H9 (cell line): ENCODE results near the gene PLPP1. TPM values are rescaled to one million over a fixed set of nuclear protein-coding genes. Genes with fewer than 3 reads are reported as not detected.

Source experiments
- DNase-seq: peaks from one replicate; pipeline ENCODE4 v3.0.0-alpha.2; 2017
- H2AFZ ChIP-seq: one replicate; pipeline ENCODE4 v1.6.1; 2013; ENCODE audit warnings: mild to moderate bottlenecking, low read length, control low read depth, moderate library complexity
- H2AK5ac ChIP-seq: 2 replicates; pipeline ENCODE4 v1.6.1; 2013; ENCODE audit warnings: low read length, control low read depth, mixed read lengths; ENCODE audit not compliant: insufficient read length
- H2BK120ac ChIP-seq: one replicate; pipeline ENCODE4 v1.6.1; 2013; ENCODE audit warnings: low read depth, mild to moderate bottlenecking, low read length, control low read depth, inconsistent platforms; ENCODE audit not compliant: poor library complexity, severe bottlenecking
- H2BK12ac ChIP-seq: 2 replicates; pipeline ENCODE4 v1.6.1; 2013; ENCODE audit warnings: low read length, control low read depth, mixed read lengths, low read depth; ENCODE audit not compliant: insufficient read length
- H2BK15ac ChIP-seq: 2 replicates; pipeline ENCODE4 v1.6.1; 2013; ENCODE audit warnings: low read depth, low read length, control low read depth
- H2BK20ac ChIP-seq: one replicate; pipeline ENCODE4 v1.6.1; 2013; ENCODE audit warnings: low read depth, mild to moderate bottlenecking, low read length, control low read depth, inconsistent platforms; ENCODE audit not compliant: poor library complexity, severe bottlenecking
- H2BK5ac ChIP-seq: 2 replicates; pipeline ENCODE4 v1.6.1; 2013; ENCODE audit warnings: low read length, control low read depth, mixed read lengths; ENCODE audit not compliant: insufficient read length
- H3K14ac ChIP-seq: 2 replicates; pipeline ENCODE4 v1.6.1; 2013; ENCODE audit warnings: low read length, control low read depth; ENCODE audit not compliant: insufficient read depth
- H3K18ac ChIP-seq: 2 replicates; pipeline ENCODE4 v1.6.1; 2013; ENCODE audit warnings: low read depth, mild to moderate bottlenecking, mixed read lengths, low read length, control low read depth; ENCODE audit not compliant: insufficient read length
- H3K23ac ChIP-seq: 2 replicates; pipeline ENCODE4 v1.6.1; 2013; ENCODE audit warnings: low read length, control low read depth, mixed read lengths, low read depth; ENCODE audit not compliant: insufficient read length
- H3K23me2 ChIP-seq: 2 replicates; pipeline ENCODE4 v1.6.1; 2013; ENCODE audit warnings: low read depth, mild to moderate bottlenecking, mixed read lengths, low read length, control low read depth; ENCODE audit not compliant: insufficient read length, poor library complexity, severe bottlenecking
- H3K27ac ChIP-seq: 2 replicates; pipeline ENCODE4 v1.5.1; 2013; ENCODE audit warnings: low read length, control low read depth, mixed read lengths, low read depth; ENCODE audit not compliant: insufficient read length
- H3K27me3 ChIP-seq: 2 replicates; pipeline ENCODE4 v1.6.1; 2013; ENCODE audit warnings: low read length, control low read depth, inconsistent platforms; ENCODE audit not compliant: insufficient read depth
- H3K4ac ChIP-seq: 2 replicates; pipeline ENCODE4 v1.6.1; 2013; ENCODE audit warnings: low read depth, mild to moderate bottlenecking, control low read depth, inconsistent platforms, low read length, moderate library complexity
- H3K4me1 ChIP-seq: 2 replicates; pipeline ENCODE4 v1.6.1; 2013; ENCODE audit warnings: low read length, control low read depth, inconsistent platforms; ENCODE audit not compliant: insufficient read depth
- H3K4me2 ChIP-seq: 2 replicates; pipeline ENCODE4 v1.6.1; 2013; ENCODE audit warnings: low read length, control low read depth, mixed read lengths; ENCODE audit not compliant: insufficient read length, insufficient read depth
- H3K56ac ChIP-seq: 2 replicates; pipeline ENCODE4 v1.6.1; 2013; ENCODE audit warnings: low read depth, mild to moderate bottlenecking, mixed read lengths, low read length, control low read depth; ENCODE audit not compliant: insufficient read length
- H3K79me1 ChIP-seq: 2 replicates; pipeline ENCODE4 v1.6.1; 2013; ENCODE audit warnings: low read depth, mild to moderate bottlenecking, moderate library complexity, low read length, control low read depth, inconsistent platforms; ENCODE audit not compliant: insufficient read depth, poor library complexity, severe bottlenecking
- H3K79me2 ChIP-seq: 2 replicates; pipeline ENCODE4 v1.6.1; 2013; ENCODE audit warnings: low read length, control low read depth, inconsistent platforms; ENCODE audit not compliant: insufficient read depth
- H3K9ac ChIP-seq: 2 replicates; pipeline ENCODE4 v1.6.1; 2013; ENCODE audit warnings: low read length, control low read depth, mixed read lengths; ENCODE audit not compliant: insufficient read length; ENCODE audit errors: extremely low read depth
- H3K9me3 ChIP-seq: one replicate; pipeline ENCODE4 v1.6.1; 2013; ENCODE audit warnings: low read depth, low read length, inconsistent platforms; ENCODE audit not compliant: control insufficient read depth
- H3T11ph ChIP-seq: one replicate; pipeline ENCODE4 v1.6.1; 2013; ENCODE audit warnings: mild to moderate bottlenecking, low read length, control low read depth, inconsistent platforms
- H4K20me1 ChIP-seq: one replicate; pipeline ENCODE4 v1.6.1; 2013; ENCODE audit not compliant: control insufficient read depth, insufficient read length, insufficient read depth
- H4K5ac ChIP-seq: 2 replicates; pipeline ENCODE4 v1.6.1; 2013; ENCODE audit warnings: low read depth, mild to moderate bottlenecking, mixed read lengths, low read length, control low read depth; ENCODE audit not compliant: insufficient read length
- H4K8ac ChIP-seq: replicated peaks from 2 replicates; pipeline ENCODE4 v1.6.1; 2013; ENCODE audit warnings: low read length, control low read depth, mixed read lengths, low read depth; ENCODE audit not compliant: insufficient read length
- H4K91ac ChIP-seq: 2 replicates; pipeline ENCODE4 v1.6.1; 2013; ENCODE audit warnings: low read depth, mild to moderate bottlenecking, moderate library complexity, mixed read lengths, low read length, control low read depth; ENCODE audit not compliant: insufficient read length
- H3K27ac Mint-ChIP-seq, 3 experiments: 2 replicates in 2 of 3; 3 replicates in 1 of 3; pipeline ENCODE4 v1.8.0; 2020 to 2021; ENCODE audit warnings: mixed read lengths in 3 of 3, mild to moderate bottlenecking in 1 of 3, moderate library complexity in 1 of 3
- H3K27me3 Mint-ChIP-seq: 2 replicates; pipeline ENCODE4 v1.8.0; 2021; ENCODE audit warnings: low read depth, mild to moderate bottlenecking, moderate library complexity, mixed read lengths
- H3K36me3 Mint-ChIP-seq, 3 experiments: 2 replicates in 2 of 3; 3 replicates in 1 of 3; pipeline ENCODE4 v1.8.0; 2020 to 2021; ENCODE audit warnings: low read depth in 3 of 3, mixed read lengths in 3 of 3; ENCODE audit not compliant: insufficient read depth in 1 of 3
- H3K4me1 Mint-ChIP-seq, 2 experiments: 2 replicates each; pipeline ENCODE4 v1.8.0; 2020; ENCODE audit warnings: mixed read lengths in 2 of 2
- H3K4me3 Mint-ChIP-seq, 2 experiments: 2 replicates in 1 of 2; 3 replicates in 1 of 2; pipeline ENCODE4 v1.8.0; 2020 to 2021; ENCODE audit warnings: mild to moderate bottlenecking in 2 of 2, mixed read lengths in 2 of 2, moderate library complexity in 1 of 2
- H3K9me3 Mint-ChIP-seq, 2 experiments: 2 replicates in 1 of 2; 3 replicates in 1 of 2; pipeline ENCODE4 v1.8.0; 2020; ENCODE audit warnings: mild to moderate bottlenecking in 2 of 2, mixed read lengths in 2 of 2, moderate library complexity in 1 of 2
- CTCF ChIP-seq: fragments of 200-600 bp; sonication (generic); conservative IDR thresholded peaks from 3 replicates; pipeline ENCODE4 v1.8.0; 2021; ENCODE audit warnings: antibody characterized with exemption, mild to moderate bottlenecking
- WGBS: extraction: QIAGEN DNeasy Blood & Tissue Kit; methylation state at CpG from one replicate; pipeline ENCODE4 v1.1.7; 2013; ENCODE audit warnings: missing lambda C conversion rate, low lambda C conversion rate, mixed read lengths; ENCODE audit not compliant: insufficient read length; ENCODE audit errors: extremely low coverage; 5-methylcytosine and 5-hydroxymethylcytosine counted together
- total RNA-seq: library from RNA; stranded (reverse); gene quantifications from 2 replicates; pipeline ENCODE4 v1.2.1, GENCODE V29; 2021

The PLPP1 gene
- total RNA-seq, 1 experiment from 2014 or later: 85.9 TPM

- TF ChIP-seq CTCF: no peak
- DNase-seq: no peak
- H3K9ac ChIP-seq: no peak overlapping the region
Measured at GRCh38 chr5:55583578-55583977, 48.8 kb upstream of the PLPP1 start.

More at GRCh38 chr5:55583578-55583977, 48.8 kb upstream of the PLPP1 start:
- Mint-ChIP-seq H3K36me3 (no peaks in the 10 kb centered on the region), H3K9me3 (no peaks in the 10 kb centered on the region; a peak in 1 of 5 replicates), H3K27ac (peak overlapping the region in 1 of 3 experiments; percentile 13; a peak in 1 of 7 replicates), H3K4me1 (peaks cover 9 to 13% of the 10 kb centered on the region in 2 experiments), H3K4me3 (no peak overlapping the region), H3K27me3 (no peaks in the 10 kb centered on the region)
- H3K79me1 ChIP-seq: no peaks in the 10 kb centered on the region
- H3K14ac ChIP-seq: no peak overlapping the region
- no peak overlapping the region for H2BK20ac ChIP-seq
- H3K23me2 ChIP-seq: no peaks in the 10 kb centered on the region
- H3K9me3 ChIP-seq: no peaks in the 10 kb centered on the region
- no peaks in the 10 kb centered on the region for H3K27me3 ChIP-seq
- no peak overlapping the region for H2BK120ac ChIP-seq
- no peak overlapping the region for H4K5ac ChIP-seq
- no peak overlapping the region for H3K18ac ChIP-seq
- no peak overlapping the region for H2BK12ac ChIP-seq
- no peak overlapping the region for H3K23ac ChIP-seq
- no peaks in the 10 kb centered on the region for H3K79me2 ChIP-seq
- H4K91ac ChIP-seq: no peak overlapping the region
- WGBS: no CpG with 5 or more reads among the region's 9 CpGs
- no peak overlapping the region for H2BK5ac ChIP-seq
- no peak overlapping the region for H2AK5ac ChIP-seq
- no peak overlapping the region for H2AFZ ChIP-seq
- H3K4me2 ChIP-seq: no peak overlapping the region
- no peak overlapping the region for H3K27ac ChIP-seq
- no peak overlapping the region for H3K4ac ChIP-seq
- H2BK15ac ChIP-seq: no peak overlapping the region
- no peak overlapping the region for H4K8ac ChIP-seq
- no peak overlapping the region for H3T11ph ChIP-seq
- H3K56ac ChIP-seq: no peak overlapping the region
- H4K20me1 ChIP-seq: no peaks in the 10 kb centered on the region
- H3K4me1 ChIP-seq: no peaks in the 10 kb centered on the region
